ENCODE measurements around the gene LRP4. TPM values are rescaled to one million over a fixed set of nuclear protein-coding genes. Genes with fewer than 3 reads are reported as not detected.

The LRP4 gene
- total and polyA plus RNA-seq, 2 of the 8 experiments (the other 6 are each of a cell fraction or from before 2014, with no cell fraction given): 5.4 to 22.1 TPM

- Histone ChIP-seq H3K4me3 (ENCODE audit: extremely low read depth in 1 of 4, insufficient read depth in 2 of 4, low read depth in 3 of 4, low read length in 4 of 4) (no peak overlapping the region), H3K9ac (replicated peaks in 1 of 4; ENCODE audit: extremely low read depth in 1 of 4, low read depth in 3 of 4, low read length in 3 of 4) (no peak overlapping the region), H3K23me2 (ENCODE audit: low read depth, low read length) (no peaks in the 10 kb centered on the region), H3K4me1 (replicated peaks in 1 of 4; ENCODE audit: control insufficient read depth in 3 of 4, insufficient read depth in 4 of 4, low read length in 3 of 4) (no peaks in the 10 kb centered on the region), H4K91ac (replicated peaks; ENCODE audit: insufficient read length, low read length) (no peak overlapping the region), H3K56ac (replicated peaks; ENCODE audit: insufficient read length, low read depth, low read length) (no peak overlapping the region), H3K27ac (ENCODE audit: low read depth, low read length) (no peak overlapping the region), H3K23ac (ENCODE audit: insufficient read length) (no peak overlapping the region), H3K18ac (ENCODE audit: extremely low read depth, low read length) (no peak overlapping the region), H3K9me3 (ENCODE audit: insufficient read depth in 2 of 2, low read depth in 1 of 2, low read length in 1 of 2) (no peaks in the 10 kb centered on the region), H2AFZ (ENCODE audit: low read length) (no peak overlapping the region), H4K20me1 (replicated peaks in 1 of 2; ENCODE audit: control insufficient read depth in 1 of 2, insufficient read depth in 2 of 2, low read length in 2 of 2) (peaks cover 0 to 2% of the 10 kb centered on the region in 2 experiments), H3K27me3 (replicated peaks in 1 of 4; ENCODE audit: control insufficient read depth in 3 of 4, extremely low read depth in 1 of 4, insufficient read depth in 3 of 4, low read length in 3 of 4) (no peaks in the 10 kb centered on the region), H2AK5ac (ENCODE audit: low read depth, low read length) (no peak overlapping the region), H3K4ac (replicated peaks; ENCODE audit: insufficient read length, low read depth, low read length) (no peak overlapping the region), H2BK20ac (ENCODE audit: low read length) (no peak overlapping the region), H3K79me1 (ENCODE audit: low read depth, low read length) (no peaks in the 10 kb centered on the region), H3K14ac (ENCODE audit: insufficient read length) (no peak overlapping the region), H2BK5ac (ENCODE audit: low read depth, low read length) (no peak overlapping the region), H3K4me2 (ENCODE audit: insufficient read depth in 1 of 2, low read depth in 2 of 2, low read length in 2 of 2) (no peak overlapping the region), H2BK120ac (replicated peaks; ENCODE audit: low read depth, low read length) (no peak overlapping the region), H2BK15ac (ENCODE audit: low read length) (no peak overlapping the region), H4K5ac (ENCODE audit: insufficient read length, low read depth, low read length) (no peak overlapping the region), H4K8ac (ENCODE audit: extremely low read depth, insufficient read depth, low read length) (no peak overlapping the region; the same call in 1 of the 2 replicates), H3K36me3 (ENCODE audit: control insufficient read depth in 2 of 4, insufficient read depth in 4 of 4, low read length in 3 of 4) (peaks cover 0 to 27% (median 14%) of the 10 kb centered on the region in 4 experiments; a peak in 6 of 8 replicates), H3K79me2 (ENCODE audit: control insufficient read depth in 1 of 2, insufficient read depth in 2 of 2, low read length in 2 of 2) (no peaks in the 10 kb centered on the region), H2BK12ac (ENCODE audit: low read depth, low read length) (no peak overlapping the region)
- FAIRE-seq: no peak
- no peak for DNase-seq (ENCODE audit: low read depth in 1 of 2, low spot score in 2 of 2)
- 87% methylated on average over 11 of the region's 12 CpGs; no CpG with 5 or more reads in 1 of the 2 experiments for WGBS, 2 experiments (ENCODE audit: extremely low coverage in 1 of 2, insufficient coverage in 1 of 2, insufficient read length in 1 of 2, insufficient replicate concordance in 2 of 2, low coverage in 1 of 2, low lambda C conversion rate in 2 of 2, missing lambda C conversion rate in 1 of 2)
- ChIA-PET POLR2A (ENCODE audit: partially characterized antibody) (no interaction called here), CTCF (ENCODE audit: partially characterized antibody) (interaction anchor here (0.6 to 1.3 kb wide), 4 partner anchors 17 to 294 kb away, joined by 3 to 5 read pairs (median 4); no protein-coding TSS in a partner anchor)
- TF ChIP-seq EZH2 (IDR thresholded peaks at IDR 0.05; ENCODE audit: low read depth, low read length, severe bottlenecking) (no peak), SP1 (IDR thresholded peaks at IDR 0.05; ENCODE audit: low read depth, low read length) (no peak), TAF7 (optimal IDR thresholded peaks at IDR 0.05; ENCODE audit: borderline replicate concordance, low read depth, low read length) (no peak), BACH1 (IDR thresholded peaks at IDR 0.05; ENCODE audit: low read length) (no peak), SP2 (IDR thresholded peaks at IDR 0.05; ENCODE audit: low read length) (no peak), CBX5 (IDR thresholded peaks at IDR 0.05; ENCODE audit: low read depth, low read length) (no peak), BRCA1 (IDR thresholded peaks at IDR 0.05; ENCODE audit: low read depth, low read length) (no peak), MAFK (IDR thresholded peaks at IDR 0.05; ENCODE audit: low read depth, low read length) (no peak), BCL11A (IDR thresholded peaks at IDR 0.05; ENCODE audit: low read depth in 2 of 2, low read length in 2 of 2) (no peak), TAF1 (IDR thresholded peaks at IDR 0.05; ENCODE audit: low read depth, low read length) (no peak), SIX5 (IDR thresholded peaks at IDR 0.05; ENCODE audit: low read depth, low read length) (no peak), CHD2 (IDR thresholded peaks at IDR 0.05; ENCODE audit: low read length) (no peak), ATF2 (IDR thresholded peaks at IDR 0.05; ENCODE audit: low read length) (no peak)
Observed at GRCh38 chr11:46858920-46859546, 59.3 kb downstream of the LRP4 start.
